GM19438 (cell line): ENCODE data around the gene ZNF740.

Experiments used
- ATAC-seq: cut with Tn5 transposase; IDR thresholded peaks from one replicate; pipeline ENCODE4 v1.9.1; 2021; ENCODE audit warnings: low read depth; ENCODE audit not compliant: unreplicated experiment

Gene ZNF740

DNA sequence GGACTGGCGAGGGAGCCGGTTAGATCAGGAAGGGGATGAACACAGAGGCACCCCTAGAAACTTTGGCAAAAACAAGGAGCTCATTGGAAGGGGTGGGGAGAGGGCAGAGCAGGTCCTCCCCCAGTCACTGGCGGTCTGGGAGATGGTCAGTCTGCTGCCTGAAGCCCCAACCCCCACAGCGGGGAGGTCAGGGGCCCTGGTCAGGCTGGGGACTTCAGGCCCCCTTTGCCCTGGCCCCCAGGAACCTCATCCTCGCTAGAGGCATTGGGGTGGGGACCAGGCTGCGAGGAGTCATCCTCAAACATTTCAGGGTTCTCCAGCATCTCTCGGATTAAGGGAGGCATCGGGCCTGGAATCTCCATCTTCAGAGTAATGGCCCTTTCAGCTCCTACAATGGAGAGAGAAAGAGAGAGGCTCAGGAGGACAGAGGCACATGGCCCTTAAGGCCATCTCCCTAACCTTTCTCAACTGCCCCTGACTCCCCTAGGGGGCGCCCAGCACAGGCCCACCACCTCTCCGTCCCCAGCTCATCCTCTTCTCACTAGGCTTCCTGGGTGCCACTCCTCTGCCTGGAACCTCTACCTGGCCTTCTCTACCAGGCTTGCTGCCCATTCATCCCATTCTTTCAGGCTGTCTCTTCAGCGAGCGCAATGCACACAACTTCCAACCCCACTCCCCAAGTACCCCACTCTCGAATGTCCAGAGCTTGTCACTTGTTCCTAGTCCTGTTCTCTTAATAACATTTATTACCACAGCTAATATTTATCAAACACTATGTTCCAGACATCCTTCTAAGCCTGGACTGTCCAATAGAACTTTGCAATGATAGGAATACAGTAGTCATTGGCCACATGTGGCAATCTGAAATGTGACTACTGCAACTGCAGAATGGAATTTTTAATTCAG is 31.2 kb downstream of the ZNF740 start:
- no peak for ATAC-seq

DNA sequence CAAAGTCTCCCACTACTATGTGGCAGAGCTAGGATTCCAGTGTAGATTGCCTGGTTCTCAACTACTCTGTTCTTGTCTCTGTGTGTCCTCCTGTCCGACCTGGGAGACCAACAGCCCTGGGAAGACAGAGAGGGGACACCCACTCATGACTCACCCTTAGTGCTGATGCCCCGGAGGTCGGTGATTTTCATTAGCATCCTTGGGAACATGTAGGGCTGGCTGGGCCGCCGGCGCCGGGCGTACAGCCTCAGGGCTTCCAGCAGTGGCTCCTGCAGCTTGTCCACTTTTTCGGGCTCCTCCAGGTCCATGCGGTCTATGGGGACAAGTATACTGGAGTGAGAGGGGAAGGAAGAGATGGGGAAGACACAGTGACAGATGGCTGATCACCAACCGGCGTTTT is 32.4 kb downstream of the ZNF740 start:
- ATAC-seq = no peak

DNA sequence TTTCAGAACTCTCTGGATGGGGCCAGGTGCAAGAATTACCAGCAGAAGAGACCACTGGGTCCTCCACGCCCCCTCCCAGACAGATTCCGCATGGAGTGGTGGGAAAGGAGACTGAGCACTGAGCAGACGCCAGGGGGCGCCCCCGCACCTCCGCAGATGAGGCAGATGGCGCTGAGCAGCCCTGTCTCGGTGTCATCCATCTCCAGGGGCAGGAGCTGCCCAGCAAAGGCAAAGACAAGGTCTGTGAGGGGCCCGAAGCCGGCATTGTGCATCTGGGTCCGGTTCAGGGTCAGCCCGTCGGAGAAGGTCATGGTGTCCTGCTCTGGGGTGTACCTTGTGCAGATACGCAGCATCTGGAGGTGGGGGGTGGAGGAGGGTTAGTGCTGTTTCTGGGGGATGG is 32.8 kb downstream of the ZNF740 start:
- ATAC-seq = no peak

DNA sequence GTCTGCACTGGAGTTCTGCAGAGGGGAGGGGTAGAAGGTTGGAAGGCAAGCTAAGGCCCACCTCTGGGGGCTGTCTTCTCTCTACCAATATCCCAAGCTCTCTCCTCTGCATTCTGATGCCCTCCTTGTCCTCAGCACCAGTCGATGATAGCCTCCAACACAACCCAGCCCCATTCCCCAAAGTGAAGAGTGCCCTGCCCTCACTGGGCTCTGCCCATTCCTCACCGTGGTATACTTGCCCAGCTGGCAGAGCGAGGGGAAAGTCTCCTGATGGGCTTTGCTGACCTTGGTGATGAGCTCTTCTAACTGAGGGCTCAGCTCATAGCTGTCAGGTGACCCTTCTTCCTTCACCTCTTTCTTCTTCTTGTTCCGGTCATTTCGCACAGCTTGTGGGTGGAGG is 33.7 kb downstream of the ZNF740 start:
- ATAC-seq = no peak

DNA sequence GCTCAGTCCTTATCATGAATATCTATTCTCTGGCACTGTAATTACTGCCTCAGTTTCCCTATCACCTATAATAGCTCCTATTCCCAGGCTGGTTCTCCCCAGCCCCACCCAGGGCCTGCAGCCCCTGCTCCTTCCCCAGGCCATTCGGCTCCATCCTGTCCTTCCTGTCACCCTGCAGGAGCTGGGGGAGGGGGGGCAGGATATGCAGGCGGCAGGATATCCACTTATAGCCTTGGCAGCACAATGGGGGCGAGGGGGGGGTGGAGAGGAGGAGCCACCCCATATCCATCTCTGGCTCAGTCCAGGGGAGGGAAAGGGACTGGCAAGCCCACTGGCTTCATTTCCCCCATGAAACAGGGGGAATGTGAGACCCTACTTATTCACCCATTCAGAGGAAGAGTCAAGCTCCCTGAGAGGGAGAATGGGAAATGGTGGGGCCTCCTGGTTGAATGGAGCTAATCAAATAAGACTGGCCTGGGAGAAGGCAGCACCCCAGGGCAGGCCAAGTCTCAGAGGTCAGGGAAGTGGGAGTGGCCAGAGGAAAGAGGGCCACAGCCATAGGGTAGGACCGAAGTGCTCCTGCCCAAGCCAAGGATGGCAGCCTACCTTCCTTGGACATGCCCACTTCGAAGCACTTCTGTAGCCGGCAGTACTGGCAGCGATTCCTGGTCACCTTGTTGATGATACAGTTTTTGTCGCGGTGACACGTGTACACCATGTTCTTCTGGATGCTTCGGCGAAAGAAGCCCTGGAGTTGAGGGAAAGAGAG is 34.3 kb downstream of the ZNF740 start:
- ATAC-seq = no peak

DNA sequence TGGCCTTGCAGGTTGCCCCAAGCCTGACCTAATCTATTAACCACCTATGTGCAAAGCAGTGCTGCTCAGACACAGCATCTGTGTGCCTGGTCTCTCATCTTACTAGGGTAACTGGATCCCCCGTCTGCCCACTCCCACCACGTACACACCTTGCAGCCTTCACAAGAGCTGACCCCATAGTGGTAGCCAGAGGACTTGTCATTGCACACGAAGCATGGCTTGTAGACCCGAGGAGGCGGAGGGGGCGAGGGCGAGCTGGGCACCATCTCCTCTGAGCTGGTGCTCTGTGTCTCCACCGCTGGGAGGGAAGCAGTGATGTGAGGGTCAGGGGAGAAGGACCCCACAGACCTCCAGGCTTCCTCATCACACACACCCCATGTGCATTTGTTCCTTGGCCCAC is 35.0 kb downstream of the ZNF740 start:
- no peak for ATAC-seq

DNA sequence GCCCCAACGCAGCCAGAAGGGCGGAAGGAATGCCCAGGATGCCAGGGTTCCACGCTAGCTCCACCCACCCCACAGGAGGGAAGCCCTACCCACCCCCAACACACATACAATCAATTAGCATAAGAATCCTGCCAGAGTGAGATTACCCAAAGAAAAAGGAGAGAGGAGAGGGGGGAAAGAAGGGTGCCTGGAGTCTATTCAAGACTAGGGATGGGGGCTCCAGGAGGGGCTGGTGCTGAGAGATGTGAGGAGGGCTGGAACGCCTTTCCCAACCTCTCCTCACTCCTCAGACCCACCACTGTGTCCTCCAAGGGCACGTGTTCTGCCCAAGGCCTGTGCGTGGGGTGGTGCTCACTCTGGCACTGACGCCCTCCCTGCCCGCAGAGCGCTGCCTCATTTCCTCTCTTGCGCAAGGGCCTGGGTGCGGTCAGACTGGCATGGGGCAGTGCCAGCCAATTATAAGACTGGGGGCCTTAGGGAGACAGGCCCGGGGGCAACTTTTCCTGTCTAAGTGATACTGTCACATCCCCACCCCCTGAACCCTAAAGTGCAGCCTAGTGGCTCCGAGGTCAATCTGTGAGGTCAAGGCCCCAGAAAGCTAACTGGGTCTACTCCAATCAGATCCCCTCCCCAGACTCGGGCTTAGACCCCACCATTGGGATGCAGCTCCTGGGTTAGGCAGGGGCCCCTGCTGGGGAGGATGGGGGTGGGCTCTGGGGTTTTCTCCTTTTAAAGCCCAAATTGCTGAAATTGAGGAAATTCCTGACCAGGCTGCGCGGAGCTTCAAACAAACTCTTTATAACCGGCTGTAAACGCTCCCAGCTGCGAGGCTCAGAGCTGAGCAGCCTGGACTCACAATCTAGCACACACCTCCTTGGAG is 36.8 kb downstream of the ZNF740 start:
- no peak for ATAC-seq

DNA sequence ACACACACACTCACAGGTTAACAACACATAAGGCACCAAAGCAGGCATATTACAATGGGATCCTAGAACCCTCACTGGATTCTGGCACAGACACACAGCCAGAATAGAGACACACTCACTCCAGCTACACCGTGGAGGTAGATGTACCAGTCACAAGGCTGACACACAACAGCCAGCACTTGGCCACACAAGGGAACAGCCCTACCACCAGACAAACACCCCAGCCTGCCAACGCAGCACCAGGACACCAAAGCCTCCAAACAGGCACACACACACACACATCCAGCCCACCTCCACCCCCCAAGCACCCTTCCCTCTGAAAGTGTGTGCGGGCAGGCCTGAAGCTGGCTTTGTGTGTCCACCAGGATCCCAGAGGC is 37.4 kb downstream of the ZNF740 start:
- ATAC-seq = no peak

DNA sequence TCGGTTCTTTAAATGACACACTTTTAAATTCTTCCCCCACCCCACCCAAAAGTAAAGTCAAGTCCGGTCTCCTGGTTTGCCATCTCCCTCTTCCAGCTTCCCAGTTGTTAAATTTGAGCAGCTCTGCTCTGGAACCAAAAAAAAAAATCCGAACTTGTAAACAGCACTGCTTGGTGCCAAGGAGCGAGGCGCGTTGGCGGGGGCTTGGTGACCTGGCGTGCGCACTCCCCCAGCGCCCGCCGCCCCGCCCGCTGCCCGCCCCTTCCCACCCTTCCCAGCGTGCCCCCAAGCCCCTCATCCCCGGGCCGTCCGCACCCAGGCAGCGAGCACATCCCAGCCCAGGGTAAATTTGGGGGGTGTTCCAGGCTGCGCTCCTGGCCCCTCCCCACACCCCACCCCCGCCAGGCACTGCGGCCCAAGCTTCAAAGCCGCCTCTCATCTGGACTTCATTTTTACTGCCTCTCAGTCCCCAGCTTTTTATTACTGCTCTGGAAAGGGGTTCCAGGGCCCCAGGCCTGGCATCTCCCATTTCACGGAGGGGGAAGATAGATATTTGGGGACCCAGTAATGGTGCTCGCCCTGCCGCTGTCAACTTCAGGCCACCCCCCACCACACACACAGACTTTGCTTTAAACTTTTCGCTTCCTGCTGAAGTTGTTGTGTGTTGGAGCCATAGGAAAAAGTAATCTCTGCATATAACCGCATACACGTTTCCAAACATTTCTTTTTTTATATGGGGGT is 38.2 kb downstream of the ZNF740 start:
- ATAC-seq = no peak

DNA sequence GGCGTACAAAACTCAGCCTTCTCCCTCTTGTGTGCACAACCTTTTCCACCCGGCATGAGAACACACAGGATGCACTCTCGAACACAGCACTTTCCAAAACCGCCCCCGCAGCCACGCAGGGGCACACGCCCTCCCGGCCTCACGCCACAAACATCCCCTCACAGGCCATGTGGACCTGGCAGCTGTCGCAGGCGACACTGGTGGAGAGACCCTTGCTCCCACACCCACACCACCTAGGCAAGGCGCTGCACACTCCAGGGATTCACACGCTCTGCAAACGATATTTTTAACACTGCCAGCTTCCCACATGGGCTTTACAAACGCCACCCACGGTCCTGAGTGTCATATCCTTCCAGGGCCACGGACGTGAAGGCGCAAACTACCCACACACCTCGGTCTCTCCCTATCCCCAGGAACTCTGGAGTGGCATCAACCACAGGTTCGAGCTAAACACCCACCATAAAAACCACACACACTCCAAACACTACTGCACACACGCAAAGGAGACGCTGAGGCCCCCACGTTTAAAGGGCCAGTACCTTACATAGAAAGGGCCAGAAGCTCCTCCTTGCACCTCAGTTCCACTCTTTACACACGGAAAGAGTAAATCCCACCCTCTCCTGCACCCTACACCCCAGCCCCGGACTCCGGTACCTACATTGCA is 38.9 kb downstream of the ZNF740 start:
- no peak for ATAC-seq

DNA sequence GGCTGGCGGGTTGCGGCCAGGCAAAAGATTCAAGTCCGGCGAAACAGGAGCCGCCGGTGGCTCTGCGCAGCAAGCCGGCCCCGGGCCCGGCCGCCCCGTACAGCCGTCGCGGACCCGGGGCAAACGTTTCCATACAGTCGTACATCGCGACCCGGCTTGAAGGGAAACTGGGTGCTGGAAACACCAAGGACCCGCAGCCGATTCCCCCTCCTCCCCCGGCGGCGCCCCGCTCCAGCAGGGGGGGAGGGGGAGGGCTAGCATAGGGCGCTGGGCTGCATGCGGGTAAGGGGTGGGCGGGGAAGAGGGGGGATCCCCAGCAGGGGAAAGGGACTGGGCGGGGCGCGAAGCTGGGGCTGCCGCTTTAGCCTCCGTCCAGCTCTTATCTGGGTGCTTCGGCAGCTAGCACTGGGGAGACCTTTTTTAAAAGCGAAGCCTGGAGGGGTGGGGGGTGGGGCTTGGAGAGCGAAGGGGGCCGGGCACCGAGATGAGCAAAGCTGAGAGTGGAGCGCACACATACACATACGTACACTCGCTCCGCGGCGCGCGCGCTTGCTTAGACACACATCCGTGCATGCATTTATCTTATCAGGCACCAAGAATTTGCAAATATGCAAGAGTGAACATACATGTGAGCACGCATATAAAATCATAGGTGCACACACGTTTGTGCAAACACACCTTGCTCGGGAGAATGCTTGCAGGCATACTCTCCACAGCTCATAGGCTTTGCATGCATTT is 39.6 kb downstream of the ZNF740 start:
- ATAC-seq = peak; percentile 39

DNA sequence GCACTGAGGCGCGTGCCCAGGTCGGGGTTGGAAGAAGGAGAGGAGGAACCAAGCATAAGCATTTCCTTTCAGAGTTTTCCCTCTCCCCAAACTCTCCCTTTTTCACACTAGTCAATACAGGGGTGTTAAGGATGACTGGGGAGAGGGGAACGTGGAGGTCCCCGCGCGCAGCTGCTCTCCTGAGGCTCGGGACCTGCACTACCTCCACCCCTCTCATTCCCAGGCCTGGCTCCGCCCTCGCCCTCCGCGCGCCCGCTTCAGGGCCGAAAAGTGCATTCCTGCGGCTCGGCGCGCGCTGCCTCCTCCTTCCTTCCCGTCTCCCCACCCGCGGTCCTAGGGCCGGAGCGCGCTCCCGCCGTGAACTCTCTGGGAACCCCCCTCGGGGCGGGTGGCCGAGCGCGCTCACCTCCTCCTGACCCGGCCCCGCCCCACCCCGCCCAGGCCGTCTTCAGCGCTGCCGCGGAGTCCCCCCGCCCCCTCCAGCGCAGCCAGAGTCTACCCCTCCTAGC is 40.2 kb downstream of the ZNF740 start:
- peak; percentile 56 for ATAC-seq

DNA sequence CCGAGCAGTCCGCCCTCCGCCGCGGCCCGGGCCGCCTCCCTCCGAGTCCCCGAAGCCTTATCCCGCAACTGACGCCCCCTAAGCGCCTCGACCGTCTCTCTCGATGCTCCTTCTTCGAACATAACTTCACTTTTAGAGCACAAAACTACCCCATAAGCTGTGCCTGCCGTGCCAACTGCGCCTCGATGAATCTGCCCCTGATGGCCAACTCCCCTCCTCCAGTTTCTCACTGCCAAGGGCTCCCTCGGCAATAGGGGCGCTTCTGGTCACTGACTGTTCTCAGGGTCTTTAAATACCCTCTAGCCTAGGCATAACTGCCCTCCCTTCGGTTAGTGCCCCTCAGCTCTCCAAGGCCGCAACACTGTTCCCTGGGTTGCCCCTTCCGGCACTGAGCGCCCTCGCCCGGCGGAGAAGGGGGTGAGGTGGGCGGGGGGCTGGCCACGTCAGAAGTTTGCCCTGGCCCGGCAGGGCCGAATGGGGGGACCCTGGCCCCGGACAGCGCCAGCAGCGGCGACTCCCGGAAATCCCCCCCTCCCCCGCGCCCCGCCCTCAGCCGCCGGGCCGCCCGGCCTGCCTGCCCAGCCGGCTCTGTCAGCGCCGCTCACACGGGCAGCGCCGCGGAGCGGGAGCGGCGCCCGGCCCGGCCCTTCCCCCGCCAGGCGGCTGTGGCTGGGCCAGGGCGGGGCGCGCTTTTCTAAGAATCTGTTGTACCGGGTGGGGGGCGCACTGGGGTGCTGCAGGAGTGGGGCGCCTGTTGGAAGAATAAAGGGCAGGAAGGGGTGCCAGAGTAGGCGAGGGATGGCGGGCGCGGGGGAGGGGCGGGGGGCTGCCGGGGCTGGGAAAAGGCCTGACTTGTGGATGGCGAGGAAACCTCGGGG is 40.9 kb downstream of the ZNF740 start:
- no peak for ATAC-seq

DNA sequence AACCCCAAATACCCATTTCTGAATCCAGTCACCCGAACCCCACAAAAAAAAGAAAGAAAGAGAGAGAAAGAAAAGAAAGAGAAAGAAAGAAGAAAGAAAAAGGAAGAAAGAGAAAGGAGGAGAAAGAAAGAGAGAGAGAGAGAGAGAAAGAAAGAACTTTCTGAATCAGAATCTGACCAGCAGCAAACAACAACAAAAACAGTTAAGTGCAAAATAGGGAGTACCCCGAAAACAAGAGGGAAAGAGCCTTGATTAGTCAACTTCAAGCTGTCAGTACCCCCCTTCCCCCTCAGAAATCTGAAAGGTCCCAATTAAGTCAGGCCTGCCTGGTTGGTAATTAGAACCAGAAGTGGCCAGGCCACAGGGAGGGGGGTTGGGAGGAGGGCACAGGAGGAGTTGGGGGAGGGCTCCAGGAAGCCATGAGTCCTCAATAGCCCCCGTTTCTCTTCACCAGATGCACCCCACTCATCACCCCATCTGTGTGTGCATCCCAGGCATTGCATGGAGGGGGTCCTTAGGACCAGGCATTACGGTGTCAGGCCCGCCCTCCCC is 41.7 kb downstream of the ZNF740 start:
- ATAC-seq = no peak

DNA sequence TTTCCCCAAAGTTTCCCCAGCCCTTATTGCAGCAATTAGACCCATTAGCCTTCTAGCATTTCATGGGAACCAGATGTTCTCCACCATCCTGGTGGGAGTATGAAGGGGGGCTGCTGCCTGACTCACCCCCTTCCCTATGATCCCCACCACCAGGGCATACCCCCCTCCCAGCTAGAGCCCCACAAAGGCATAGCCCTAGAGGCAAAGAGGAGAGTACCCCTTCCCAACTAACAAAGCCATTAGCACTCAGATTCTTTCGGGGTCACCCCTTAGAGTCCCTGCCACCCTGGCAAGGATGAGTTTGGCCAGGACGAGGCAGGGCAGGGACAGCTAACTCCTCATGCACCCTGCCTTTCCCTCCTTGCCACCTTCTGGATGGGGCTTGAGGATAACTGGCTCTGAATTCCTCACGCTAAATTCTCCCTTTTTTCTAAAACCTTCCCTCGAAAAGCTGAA is 42.3 kb downstream of the ZNF740 start:
- no peak for ATAC-seq

DNA sequence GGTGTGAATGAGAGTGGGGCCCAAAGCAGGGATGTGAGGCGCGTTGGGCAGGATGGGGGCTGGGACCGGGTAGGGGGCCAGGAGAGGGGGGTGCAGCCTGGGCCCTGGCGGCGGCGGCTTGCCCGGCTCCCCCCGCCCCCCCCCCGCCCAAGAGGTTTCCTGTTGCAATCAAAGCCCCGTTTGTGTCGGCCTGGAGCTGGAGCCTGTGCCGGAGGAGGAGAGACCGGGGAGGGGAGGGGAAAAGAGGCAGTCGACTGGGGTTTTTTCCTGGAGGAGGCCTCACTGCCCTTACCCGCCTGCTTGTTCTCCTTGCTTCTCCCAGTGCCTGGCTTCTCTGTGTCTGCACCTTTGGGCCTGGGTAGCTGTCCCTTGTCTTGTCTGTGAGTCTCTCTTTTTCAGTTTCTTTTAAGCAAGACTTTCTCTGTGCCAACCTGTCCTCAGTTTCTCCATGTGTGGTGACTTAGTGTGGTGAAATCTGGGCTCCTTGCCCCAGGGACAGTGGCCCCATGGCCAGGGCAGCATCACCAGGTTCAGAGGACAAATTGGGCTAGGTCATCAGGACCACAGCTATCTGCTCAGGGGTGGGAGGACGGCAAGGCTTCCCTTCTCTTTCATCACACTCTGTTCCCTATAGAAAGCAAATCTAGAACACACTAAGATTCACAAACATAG is 43.0 kb downstream of the ZNF740 start:
- no peak for ATAC-seq
